Thyroid gland (tissue), 4 donors: ENCODE results near the gene TBC1D22A. TPM values are rescaled to one million over a fixed set of nuclear protein-coding genes. Genes with fewer than 3 reads are reported as not detected.

ENCODE experiments used
- DNase-seq, 2 donors: peaks; one replicate each; pipeline ENCODE4 v3.0.0-alpha.2; 2019
- H3K27ac ChIP-seq, 3 donors: fragments of 200-600 bp; sonication (generic); 1 replicate in 2 of 3; 2 replicates in 1 of 3; pipeline ENCODE4 v1.5.1; 2016 to 2019; ENCODE audit warnings: mild to moderate bottlenecking in 1 of 3, moderate library complexity in 1 of 3
- H3K27me3 ChIP-seq: fragments of 200-600 bp; sonication (generic); one replicate; pipeline ENCODE4 v1.5.1; 2019
- H3K36me3 ChIP-seq, 2 donors: fragments of 200-600 bp; sonication (generic); one replicate each; pipeline ENCODE4 v1.5.1; 2016 to 2019
- H3K4me1 ChIP-seq, 2 donors: fragments of 200-600 bp; sonication (generic); one replicate each; pipeline ENCODE4 v1.5.1; 2017 to 2019
- H3K4me3 ChIP-seq, 3 donors: fragments of 200-600 bp; sonication (generic); replicated peaks in 1 of 3; 1 replicate in 2 of 3; 2 replicates in 1 of 3; pipeline ENCODE4 v1.5.1; 2016; ENCODE audit warnings: mild to moderate bottlenecking in 1 of 3
- H3K9me3 ChIP-seq: fragments of 200-600 bp; sonication (generic); one replicate; pipeline ENCODE4 v1.5.1; 2017
- CTCF ChIP-seq, 6 experiments: fragments of 200-600 bp in 3 of 6; fragments of 450-650 bp in 3 of 6; sonication (generic) in 3 of 6; IDR thresholded peaks; one replicate each; pipeline ENCODE4 v1.5.1; 2016 to 2019; ENCODE audit warnings: antibody characterized with exemption in 6 of 6, mild to moderate bottlenecking in 2 of 6, inconsistent platforms in 1 of 6, moderate library complexity in 1 of 6
- POLR2A ChIP-seq, 2 donors: fragments of 450-650 bp; IDR thresholded peaks; one replicate each; pipeline ENCODE4 v1.6.1; 2017; ENCODE audit warnings: antibody characterized with exemption in 2 of 2, mild to moderate bottlenecking in 2 of 2, moderate library complexity in 1 of 2
- WGBS, 2 donors: methylation state at CpG; one replicate each; pipeline ENCODE4 v1.1.5; 2017; 5-methylcytosine and 5-hydroxymethylcytosine counted together
- intact Hi-C: fragments of 100-400 bp; cut with DNase I; formaldehyde crosslinking; loops from one replicate; pipeline ENCODE4 v1.15.1; 2023
- total RNA-seq, 4 donors: library from RNA; depleted of rRNA; stranded (reverse); fragments of >200 nt; gene quantifications; one replicate each; pipeline ENCODE4 v1.2.3, GENCODE V29; 2016

The TBC1D22A gene
- total RNA-seq, 4 donors from 2014 or later = 26.7 to 34.6 (median 33.2) TPM

- intact Hi-C loops = no loop called here
Observed at GRCh38 chr22:46741974-46742519, 20.4 kb upstream of the TBC1D22A start.

GRCh38 chr22:46742576-46743221, 19.8 kb upstream of the TBC1D22A start:
- no peak for TF ChIP-seq CTCF (IDR thresholded peaks at IDR 0.05)
- no peak for TF ChIP-seq POLR2A (IDR thresholded peaks at IDR 0.05)

More at GRCh38 chr22:46741974-46742519, 20.4 kb upstream of the TBC1D22A start:
- TF ChIP-seq CTCF (IDR thresholded peaks at IDR 0.05) = no peak
- TF ChIP-seq POLR2A (IDR thresholded peaks at IDR 0.05) = no peak
- no peak overlapping the region for H3K4me3 ChIP-seq
- peaks cover 13 to 15% of the 10 kb centered on the region in 2 donors for H3K4me1 ChIP-seq
- no peak overlapping the region for H3K27ac ChIP-seq
- WGBS, 2 donors = 38 to 91% methylated on average over 2 to 5 of the region's 6 CpGs
- H3K36me3 ChIP-seq = no peaks in the 10 kb centered on the region
- no peaks in the 10 kb centered on the region for H3K27me3 ChIP-seq
- DNase-seq = no peak
- H3K9me3 ChIP-seq = no peaks in the 10 kb centered on the region

GRCh38 chr22:46744581-46744980, 17.9 kb upstream of the TBC1D22A start:
- Histone ChIP-seq H3K27ac (no peak overlapping the region), H3K9me3 (no peaks in the 10 kb centered on the region), H3K4me1 (peaks cover 0 to 7% of the 10 kb centered on the region in 2 donors), H3K27me3 (no peaks in the 10 kb centered on the region), H3K4me3 (no peak overlapping the region), H3K36me3 (no peaks in the 10 kb centered on the region)
- TF ChIP-seq POLR2A (IDR thresholded peaks at IDR 0.05) = no peak
- no peak for TF ChIP-seq CTCF (IDR thresholded peaks at IDR 0.05)
- 86 to 92% methylated on average over 6 of the region's 6 CpGs for WGBS, 2 donors
- intact Hi-C loops = no loop called here
- DNase-seq = no peak

More at GRCh38 chr22:46742576-46743221, 19.8 kb upstream of the TBC1D22A start:
- WGBS, 2 donors = 60 to 80% methylated on average over 6 of the region's 6 CpGs
- Histone ChIP-seq H3K27ac (no peak overlapping the region), H3K4me1 (peaks cover 10 to 15% of the 10 kb centered on the region in 2 donors), H3K9me3 (no peaks in the 10 kb centered on the region), H3K36me3 (no peaks in the 10 kb centered on the region), H3K27me3 (no peaks in the 10 kb centered on the region), H3K4me3 (no peak overlapping the region)
- no peak for DNase-seq
- intact Hi-C loops = no loop called here

- Histone ChIP-seq H3K4me1 (peaks cover 5 to 21% of the 10 kb centered on the region in 2 donors), H3K36me3 (no peaks in the 10 kb centered on the region), H3K27me3 (no peaks in the 10 kb centered on the region), H3K4me3 (no peak overlapping the region), H3K27ac (no peak overlapping the region), H3K9me3 (no peaks in the 10 kb centered on the region)
- TF ChIP-seq POLR2A (IDR thresholded peaks at IDR 0.05) (no peak), CTCF (IDR thresholded peaks at IDR 0.05) (no peak)
- no peak for DNase-seq
- 75 to 81% methylated on average over 5 of the region's 5 CpGs for WGBS, 2 donors
- intact Hi-C loops = no loop called here
Observed at GRCh38 chr22:46746192-46746591, 16.3 kb upstream of the TBC1D22A start.

GRCh38 chr22:46746620-46747019, 15.8 kb upstream of the TBC1D22A start:
- WGBS, 2 donors = 90 to 100% methylated on average over 3 to 11 of the region's 11 CpGs
- DNase-seq = no peak
- intact Hi-C loops = no loop called here
- TF ChIP-seq POLR2A (IDR thresholded peaks at IDR 0.05) (no peak), CTCF (IDR thresholded peaks at IDR 0.05) (no peak)
- Histone ChIP-seq H3K36me3 (no peaks in the 10 kb centered on the region), H3K27ac (no peak overlapping the region), H3K9me3 (no peaks in the 10 kb centered on the region), H3K27me3 (no peaks in the 10 kb centered on the region), H3K4me1 (peaks cover 5 to 25% of the 10 kb centered on the region in 2 donors), H3K4me3 (no peak overlapping the region)
